ENCODE data around the gene C16orf54.
"Not testable (repeated sequence)": the region's sequence is repeated elsewhere in the genome, so short reads cannot be mapped to it uniquely, and the experiment has no call there.

GRCh38 chr16:29695675-29696074 lies 50.1 kb downstream of the C16orf54 start:
- not testable (repeated sequence) for TF ChIP-seq CTCF (conservative IDR thresholded peaks at IDR 0.05; ENCODE audit: low read depth in 2 of 2); EZH2 (IDR thresholded peaks at IDR 0.05; ENCODE audit: low read depth, unreplicated experiment); POLR2AphosphoS5 (IDR thresholded peaks at IDR 0.05; ENCODE audit: low read depth); JUNB (IDR thresholded peaks at IDR 0.05; ENCODE audit: unreplicated experiment); REST (IDR thresholded peaks at IDR 0.05; ENCODE audit: unreplicated experiment); CREB1 (CRISPR knock-in tag; IDR thresholded peaks at IDR 0.05; ENCODE audit: low read depth); EZH2phosphoT487 (IDR thresholded peaks at IDR 0.05; ENCODE audit: unreplicated experiment); ETS1 (IDR thresholded peaks at IDR 0.05); ZNF462 (CRISPR knock-in tag; IDR thresholded peaks at IDR 0.05); NANOG (IDR thresholded peaks at IDR 0.05; ENCODE audit: borderline replicate concordance); ZNF114 (CRISPR knock-in tag; IDR thresholded peaks at IDR 0.05); ZNF331 (CRISPR knock-in tag; IDR thresholded peaks at IDR 0.05; ENCODE audit: low read depth); STAT1 (IDR thresholded peaks at IDR 0.05; ENCODE audit: unreplicated experiment)

All from GM23338 (cell line).